Glutamatergic neuron (in vitro differentiated cells): ENCODE results near the gene PAK3. TPM values are rescaled to one million over a fixed set of nuclear protein-coding genes. Genes with fewer than 3 reads are reported as not detected.

ENCODE experiments used
- DNase-seq: peaks from one replicate; pipeline ENCODE4 v3.0.0; 2022
- H3K27ac Mint-ChIP-seq: one replicate; pipeline ENCODE4 v1.8.0; 2020; ENCODE audit warnings: mild to moderate bottlenecking, mixed read lengths, inconsistent platforms; ENCODE audit not compliant: unreplicated experiment
- H3K27me3 Mint-ChIP-seq: one replicate; pipeline ENCODE4 v1.8.0; 2020; ENCODE audit warnings: mild to moderate bottlenecking, moderate library complexity, mixed read lengths, inconsistent platforms; ENCODE audit not compliant: unreplicated experiment
- H3K36me3 Mint-ChIP-seq: one replicate; pipeline ENCODE4 v1.8.0; 2020; ENCODE audit warnings: mild to moderate bottlenecking, mixed read lengths, inconsistent platforms; ENCODE audit not compliant: unreplicated experiment
- H3K4me1 Mint-ChIP-seq: one replicate; pipeline ENCODE4 v1.8.0; 2020; ENCODE audit warnings: mild to moderate bottlenecking, low read depth, mixed read lengths, inconsistent platforms; ENCODE audit not compliant: unreplicated experiment
- H3K4me3 Mint-ChIP-seq: one replicate; pipeline ENCODE4 v1.8.0; 2020; ENCODE audit warnings: mild to moderate bottlenecking, mixed read lengths, inconsistent platforms; ENCODE audit not compliant: unreplicated experiment
- H3K9me3 Mint-ChIP-seq: one replicate; pipeline ENCODE4 v1.8.0; 2020; ENCODE audit warnings: mild to moderate bottlenecking, moderate library complexity, mixed read lengths, inconsistent platforms; ENCODE audit not compliant: unreplicated experiment
- CTCF ChIP-seq: fragments of 200-600 bp; sonication (generic); IDR thresholded peaks from one replicate; pipeline ENCODE4 v1.5.0; 2021; ENCODE audit not compliant: partially characterized antibody, unreplicated experiment
- long read RNA-seq: library from polyadenylated mRNA; unstranded; transcript quantifications from one replicate; pipeline ENCODE4 v2.0.0, GENCODE V29; 2020; ENCODE audit not compliant: unreplicated experiment
- total RNA-seq: library from RNA; stranded (reverse); fragmentation: NEBNext Ultra II Directional; extraction: Animal tissue kit (Norgen Biotek cat#: 25700); gene quantifications from one replicate; pipeline ENCODE4 v1.2.1, GENCODE V29; 2021; ENCODE audit not compliant: unreplicated experiment

Gene PAK3
- total RNA-seq = 31.5 TPM
- long read RNA-seq, partial matches to known transcripts = 9 of 29 reads
- long read RNA-seq, other reads (novel, unspliced or antisense) = 16 of 29 reads

- Mint-ChIP-seq H3K27me3 (peaks cover 4% of the 10 kb centered on the region), H3K27ac (peak within 1 kb of the TSS; percentile 91), H3K4me3 (peak within 1 kb of the TSS; percentile 89), H3K9me3 (no peaks in the 10 kb centered on the region), H3K36me3 (no peaks in the 10 kb centered on the region), H3K4me1 (peaks cover 9% of the 10 kb centered on the region)
- no peak for TF ChIP-seq CTCF
- DNase-seq = peak; percentile 61
Observed at GRCh38 chrX:111095974-111096895, at the start of gene PAK3. PAK3 (plus strand) TSS chrX:111096191; CDS start chrX:111123104, 26,913 bp downstream.

- no peaks in the 10 kb centered on the region for H3K9me3 Mint-ChIP-seq
- H3K4me3 Mint-ChIP-seq = no peak overlapping the region
- no peak for DNase-seq
- H3K27me3 Mint-ChIP-seq = no peaks in the 10 kb centered on the region
- TF ChIP-seq CTCF = no peak
- H3K36me3 Mint-ChIP-seq = no peaks in the 10 kb centered on the region
- no peak overlapping the region for H3K27ac Mint-ChIP-seq
- no peaks in the 10 kb centered on the region for H3K4me1 Mint-ChIP-seq
Observed at GRCh38 chrX:111047575-111047974, 48.4 kb upstream of the PAK3 start.

- Mint-ChIP-seq H3K36me3 (no peaks in the 10 kb centered on the region), H3K9me3 (peaks cover 2% of the 10 kb centered on the region), H3K4me3 (no peak overlapping the region), H3K27ac (no peak overlapping the region), H3K27me3 (no peaks in the 10 kb centered on the region), H3K4me1 (no peaks in the 10 kb centered on the region)
- DNase-seq = no peak
- TF ChIP-seq CTCF = no peak
Observed at GRCh38 chrX:111052478-111052877, 43.5 kb upstream of the PAK3 start.

- peaks cover 4% of the 10 kb centered on the region for H3K4me1 Mint-ChIP-seq
- no peak overlapping the region for H3K4me3 Mint-ChIP-seq
Observed at GRCh38 chrX:111071542-111072277, 24.3 kb upstream of the PAK3 start.

More at GRCh38 chrX:111071542-111072277, 24.3 kb upstream of the PAK3 start:
- Mint-ChIP-seq H3K27me3 (peaks cover 3% of the 10 kb centered on the region), H3K9me3 (peaks cover 2% of the 10 kb centered on the region), H3K36me3 (peaks cover 6% of the 10 kb centered on the region), H3K27ac (no peak overlapping the region)
- DNase-seq = no peak
- no peak for TF ChIP-seq CTCF
